CD4-positive, alpha-beta T cell treated with Interferon alpha-2 for 1 hour (primary cell): ENCODE results near the gene CNGA2.
"Not testable (repeated sequence)": the region's sequence is repeated elsewhere in the genome, so short reads cannot be mapped to it uniquely, and the experiment has no call there.

Experiments used
- DNase-seq, 2 donors: peaks; one replicate each; pipeline ENCODE4 v3.0.0-alpha.2; 2020 to 2022

CNGA2 gene

GRCh38 chrX:151734446-151734845 lies at the start of gene CNGA2:
CNGA2 (plus strand) TSS chrX:151734746; CDS start chrX:151738484, 3,738 bp downstream.
- no peak for DNase-seq

GRCh38 chrX:151687635-151688034 lies 46.9 kb upstream of the CNGA2 start:
- no peak for DNase-seq

DNA sequence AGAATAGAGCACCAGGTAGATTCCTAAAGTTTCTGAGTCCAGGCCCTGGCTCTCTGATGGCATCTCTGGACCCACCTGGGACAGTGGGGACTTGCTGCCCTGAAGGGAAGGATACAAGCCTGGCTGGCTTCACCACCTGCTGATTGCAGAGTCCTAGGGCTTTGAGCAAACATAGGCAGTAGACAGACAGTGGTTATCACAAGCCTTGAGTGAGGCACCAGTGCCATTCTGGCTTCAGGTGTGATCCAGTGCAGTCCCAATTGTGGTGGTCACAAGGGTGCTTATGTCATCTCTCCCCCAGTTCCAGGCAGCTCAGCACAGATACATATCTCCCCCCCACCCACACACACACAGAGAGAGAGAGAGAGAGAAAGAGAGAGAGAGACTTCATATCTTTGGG lies 45.9 kb upstream of the CNGA2 start:
- DNase-seq = no peak

DNA sequence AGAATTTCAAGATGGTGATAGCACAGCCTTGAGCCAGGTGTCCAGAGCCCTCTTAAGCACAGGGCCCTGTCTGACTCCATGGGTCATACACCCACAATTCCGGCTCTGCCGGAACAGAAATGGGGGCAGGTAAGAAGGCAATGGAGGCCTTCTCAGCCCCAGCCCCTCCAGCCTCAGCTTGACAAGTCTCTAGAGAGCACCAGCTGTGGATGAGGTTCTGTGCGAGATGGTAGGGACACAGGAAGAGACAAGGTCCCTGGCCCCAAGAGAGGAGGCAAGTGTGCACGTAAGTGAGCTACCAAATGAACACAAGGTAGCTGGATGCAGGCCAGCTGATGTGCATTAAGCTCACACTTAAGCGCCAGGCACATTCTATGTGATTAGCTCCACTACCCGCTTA lies 41.7 kb upstream of the CNGA2 start:
- no peak for DNase-seq

DNA sequence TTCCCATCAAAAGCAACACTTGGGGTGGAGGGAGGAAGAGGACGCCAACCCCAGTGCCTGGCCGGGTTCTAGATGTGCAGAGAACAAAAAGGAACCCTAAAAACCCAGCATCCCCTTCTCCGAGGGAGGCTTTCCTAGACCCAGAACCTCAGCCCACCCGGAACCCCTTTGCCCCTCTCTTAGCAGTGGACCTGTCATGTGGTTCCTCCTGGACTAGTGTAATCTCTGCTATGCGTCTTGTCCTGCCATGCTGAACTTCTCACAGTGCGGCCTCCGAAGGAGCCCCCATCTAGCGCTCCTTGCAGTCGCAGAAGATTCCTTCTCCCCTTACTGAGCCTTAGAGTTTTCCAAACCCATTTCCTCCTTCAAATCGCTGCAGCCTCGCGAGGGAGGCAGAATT lies 40.4 kb upstream of the CNGA2 start:
- DNase-seq = no peak

DNA sequence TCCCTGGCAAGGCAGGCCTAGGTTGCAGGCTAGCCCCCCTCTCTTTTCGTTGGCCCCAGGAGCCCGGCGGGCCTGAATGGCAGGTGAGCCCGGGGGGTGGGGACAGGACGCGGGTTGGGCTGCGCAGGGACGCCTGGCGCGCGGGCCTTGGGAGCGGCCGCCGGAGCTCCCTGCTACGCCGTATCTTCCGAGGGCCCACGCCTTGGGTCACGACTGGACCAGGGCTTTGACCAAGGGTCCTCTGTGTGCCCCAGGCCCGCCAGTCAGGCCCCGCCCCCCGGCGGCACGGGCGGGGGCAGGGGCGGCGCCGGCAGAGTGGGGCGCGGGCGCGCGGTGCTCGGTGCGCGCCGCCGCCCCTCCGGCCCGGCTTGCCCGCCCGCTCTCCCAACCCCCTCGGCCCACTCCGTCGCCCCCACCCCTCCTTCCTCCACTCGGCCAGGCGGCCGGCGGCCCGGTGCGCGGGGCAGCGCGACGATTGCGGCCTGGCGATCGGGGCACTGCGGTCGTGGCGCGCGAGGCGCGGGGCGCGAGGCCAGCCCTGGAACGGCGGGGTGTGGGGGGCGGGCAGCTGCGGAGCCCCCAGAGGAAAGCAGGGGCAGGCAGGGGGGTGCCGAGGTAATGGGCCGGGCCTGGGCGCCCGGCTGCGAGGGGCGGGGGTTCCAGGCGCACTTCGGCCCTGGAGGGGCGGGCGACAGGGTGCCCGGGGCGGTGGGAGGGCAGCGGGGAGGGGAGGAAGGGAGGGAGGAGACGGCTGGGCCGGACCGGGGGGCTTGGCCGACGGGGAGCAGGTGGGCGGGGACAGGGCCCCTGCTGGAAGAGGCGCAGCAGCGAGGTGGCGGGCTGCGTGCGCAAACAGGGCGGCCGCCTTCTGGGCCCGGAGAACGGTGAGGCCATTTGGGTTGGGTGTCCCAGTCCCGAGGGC lies 39.6 kb upstream of the CNGA2 start, which contains the start of gene PRRG3:
TSS of gene PRRG3 (plus strand) at position 798 of the 922 bp plus-strand sequence. CDS start 3,357 bp downstream, outside the sequence.
- DNase-seq = no peak

GRCh38 chrX:151695583-151696340 lies 38.8 kb upstream of the CNGA2 start:
- no peak for DNase-seq

- DNase-seq = not testable (repeated sequence)
Measured at GRCh38 chrX:151697082-151697481, 37.5 kb upstream of the CNGA2 start.

GRCh38 chrX:151697522-151697921 lies 37.0 kb upstream of the CNGA2 start:
- DNase-seq = no peak

DNA sequence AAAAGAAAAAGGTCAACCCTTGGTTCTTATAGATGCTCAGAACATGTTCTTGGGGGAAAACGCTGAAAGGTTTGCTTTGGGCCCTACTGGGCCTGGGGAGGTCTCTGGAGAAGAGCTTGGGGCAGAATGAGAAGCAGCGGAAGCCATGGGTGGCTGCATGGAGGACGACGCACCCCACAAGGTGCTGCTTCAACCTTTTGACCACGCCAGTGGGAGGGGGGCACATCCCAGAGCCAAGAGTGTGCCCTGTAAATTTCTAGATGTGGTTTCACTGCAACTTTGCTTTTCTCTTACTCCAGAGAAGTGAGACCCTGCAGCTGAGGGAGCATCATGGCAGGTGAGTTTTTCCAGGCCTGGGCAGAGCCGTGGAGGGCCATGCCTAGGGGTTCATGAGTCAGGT lies 36.1 kb upstream of the CNGA2 start:
- no peak for DNase-seq

- no peak for DNase-seq
Measured at GRCh38 chrX:151699746-151700145, 34.8 kb upstream of the CNGA2 start.

DNA sequence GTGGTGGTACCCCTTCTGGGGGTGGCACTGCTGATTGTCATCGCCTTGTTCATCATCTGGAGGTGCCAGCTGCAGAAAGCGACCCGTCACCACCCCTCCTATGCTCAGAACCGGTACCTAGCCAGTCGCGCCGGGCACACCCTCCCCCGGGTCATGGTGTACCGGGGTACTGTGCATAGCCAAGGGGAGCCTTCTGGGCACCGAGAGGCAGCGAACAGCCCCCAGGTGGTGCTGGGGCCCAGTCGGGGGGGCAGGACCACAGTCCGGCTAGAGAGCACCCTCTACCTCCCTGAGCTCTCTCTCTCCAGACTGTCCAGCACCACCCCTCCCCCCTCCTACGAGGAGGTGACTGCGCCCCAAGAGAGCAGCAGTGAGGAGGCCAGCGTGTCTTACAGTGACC lies 34.0 kb upstream of the CNGA2 start:
- DNase-seq = no peak

GRCh38 chrX:151701071-151701470 lies 33.5 kb upstream of the CNGA2 start:
- no peak for DNase-seq

DNA sequence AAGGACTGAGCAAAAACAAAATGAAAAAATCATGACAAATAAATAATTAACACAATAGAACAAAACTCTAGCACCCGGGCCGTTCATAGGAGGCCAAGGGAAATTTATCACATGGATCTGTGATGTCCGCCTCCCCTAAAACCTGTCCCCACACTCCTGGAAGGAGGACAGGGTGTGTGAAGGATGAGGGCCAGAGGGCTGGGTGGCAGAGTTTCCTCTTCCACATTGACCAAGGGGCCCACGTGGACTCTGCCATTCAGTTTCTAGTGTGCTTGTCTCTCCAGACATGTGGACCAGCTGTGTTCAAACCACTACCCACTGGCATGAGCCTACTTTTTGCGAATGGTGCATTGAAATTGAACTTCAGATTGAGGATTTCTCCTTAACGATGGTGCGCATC lies 33.0 kb upstream of the CNGA2 start:
- no peak for DNase-seq

GRCh38 chrX:151702026-151702714 lies 32.4 kb upstream of the CNGA2 start:
- no peak for DNase-seq

DNA sequence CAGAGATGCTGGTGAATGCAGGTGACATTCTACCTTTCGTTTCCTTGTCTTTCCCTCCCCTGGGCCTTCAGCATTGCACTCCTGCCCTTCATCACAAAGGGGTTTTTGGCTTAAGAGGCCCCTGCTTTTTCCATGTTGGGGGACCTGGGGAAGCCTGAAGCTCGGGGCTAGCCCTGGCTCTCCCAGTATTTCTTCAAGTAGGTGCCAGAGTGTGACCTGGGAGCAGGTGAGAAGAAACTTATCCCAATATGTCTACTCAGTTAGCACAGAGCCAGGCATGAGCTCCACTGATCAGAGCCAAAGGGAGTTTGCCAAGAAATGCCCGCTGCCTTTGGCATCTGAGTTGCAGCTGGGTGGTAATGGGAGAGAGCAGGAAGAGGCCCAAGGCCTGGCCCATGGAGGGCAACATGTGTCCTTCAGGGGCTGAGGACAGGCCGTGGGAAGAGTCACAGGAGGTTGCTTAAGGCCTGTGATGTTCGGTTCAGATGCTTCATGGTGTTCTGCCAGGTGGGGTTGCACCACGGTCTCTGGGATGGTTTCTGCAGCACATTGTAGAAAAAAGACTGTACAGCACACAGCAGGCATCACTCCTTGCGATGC lies 31.7 kb upstream of the CNGA2 start:
- DNase-seq = no peak

- DNase-seq = no peak
Measured at GRCh38 chrX:151703487-151703886, 31.1 kb upstream of the CNGA2 start.

- no peak for DNase-seq
Measured at GRCh38 chrX:151704041-151704663, 30.4 kb upstream of the CNGA2 start.

- DNase-seq = no peak
Measured at GRCh38 chrX:151708821-151709220, 25.7 kb upstream of the CNGA2 start.

DNA sequence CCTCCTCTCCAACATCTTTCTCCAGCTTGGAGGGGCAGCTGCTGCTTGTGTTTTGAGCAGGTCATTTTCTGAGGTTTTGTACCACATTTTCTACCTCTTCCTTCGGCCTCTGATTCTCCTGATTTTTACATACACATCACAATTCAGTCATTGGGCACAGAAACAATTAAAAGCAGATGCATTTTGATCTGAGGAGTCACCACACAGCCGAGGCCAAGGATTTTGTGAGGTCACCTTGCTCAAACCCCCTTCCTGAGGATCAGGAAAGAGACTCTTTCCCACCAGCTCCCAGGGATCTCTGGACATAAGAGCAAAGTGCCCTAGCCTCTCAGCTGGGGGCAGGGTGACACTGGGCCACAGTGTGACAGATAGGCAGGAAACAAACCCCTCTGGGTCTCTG lies 24.1 kb upstream of the CNGA2 start:
- no peak for DNase-seq

- DNase-seq = no peak
Measured at GRCh38 chrX:151711154-151711553, 23.4 kb upstream of the CNGA2 start.

DNA sequence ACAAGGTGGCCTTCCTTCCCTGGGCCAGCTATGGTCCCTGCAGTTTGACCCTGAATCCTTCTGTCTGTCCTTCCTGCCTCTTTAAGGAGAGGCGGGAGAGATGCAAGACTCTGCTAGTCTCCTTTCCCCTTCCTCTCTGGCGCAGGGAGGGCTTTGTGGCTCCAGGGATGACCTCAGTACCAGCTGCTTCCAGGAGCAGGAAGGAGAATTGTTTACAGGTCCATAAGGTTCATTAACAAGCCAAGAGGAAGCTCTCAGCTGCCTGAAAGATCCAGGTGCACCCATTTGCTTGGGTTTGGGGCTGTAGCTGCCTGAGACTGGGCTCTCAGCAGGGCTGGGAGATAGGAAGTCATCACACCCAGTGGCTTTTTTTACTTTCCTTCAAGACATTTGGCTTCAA lies 22.8 kb upstream of the CNGA2 start:
- DNase-seq = no peak
